ENCODE measurements around the gene TPST1. TPM values are rescaled to one million over a fixed set of nuclear protein-coding genes. Genes with fewer than 3 reads are reported as not detected.

The TPST1 gene
- total RNA-seq, 4 donors from 2014 or later: 21.0 to 97.0 (median 34.8) TPM

GRCh38 chr7:66237906-66238772 lies 33.0 kb downstream of the TPST1 start:
- Histone ChIP-seq H3K9me3 (no peaks in the 10 kb centered on the region), H3K27ac (peak overlapping the region; percentile 66 to 83), H3K27me3 (no peaks in the 10 kb centered on the region), H3K4me3 (no peak overlapping the region), H3K4me1 (peaks cover 4 to 6% of the 10 kb centered on the region in 2 donors), H3K36me3 (no peaks in the 10 kb centered on the region)
- intact Hi-C loops (cut with DNase I; ENCODE audit: low total_unique reads): no loop called here
- DNase-seq: no peak
- TF ChIP-seq POLR2A (IDR thresholded peaks at IDR 0.05): no peak
- TF ChIP-seq, protein P1, sequence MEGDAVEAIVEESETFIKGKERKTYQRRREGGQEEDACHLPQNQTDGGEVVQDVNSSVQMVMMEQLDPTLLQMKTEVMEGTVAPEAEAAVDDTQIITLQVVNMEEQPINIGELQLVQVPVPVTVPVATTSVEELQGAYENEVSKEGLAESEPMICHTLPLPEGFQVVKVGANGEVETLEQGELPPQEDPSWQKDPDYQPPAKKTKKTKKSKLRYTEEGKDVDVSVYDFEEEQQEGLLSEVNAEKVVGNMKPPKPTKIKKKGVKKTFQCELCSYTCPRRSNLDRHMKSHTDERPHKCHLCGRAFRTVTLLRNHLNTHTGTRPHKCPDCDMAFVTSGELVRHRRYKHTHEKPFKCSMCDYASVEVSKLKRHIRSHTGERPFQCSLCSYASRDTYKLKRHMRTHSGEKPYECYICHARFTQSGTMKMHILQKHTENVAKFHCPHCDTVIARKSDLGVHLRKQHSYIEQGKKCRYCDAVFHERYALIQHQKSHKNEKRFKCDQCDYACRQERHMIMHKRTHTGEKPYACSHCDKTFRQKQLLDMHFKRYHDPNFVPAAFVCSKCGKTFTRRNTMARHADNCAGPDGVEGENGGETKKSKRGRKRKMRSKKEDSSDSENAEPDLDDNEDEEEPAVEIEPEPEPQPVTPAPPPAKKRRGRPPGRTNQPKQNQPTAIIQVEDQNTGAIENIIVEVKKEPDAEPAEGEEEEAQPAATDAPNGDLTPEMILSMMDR (IDR thresholded peaks at IDR 0.05): no peak

DNA sequence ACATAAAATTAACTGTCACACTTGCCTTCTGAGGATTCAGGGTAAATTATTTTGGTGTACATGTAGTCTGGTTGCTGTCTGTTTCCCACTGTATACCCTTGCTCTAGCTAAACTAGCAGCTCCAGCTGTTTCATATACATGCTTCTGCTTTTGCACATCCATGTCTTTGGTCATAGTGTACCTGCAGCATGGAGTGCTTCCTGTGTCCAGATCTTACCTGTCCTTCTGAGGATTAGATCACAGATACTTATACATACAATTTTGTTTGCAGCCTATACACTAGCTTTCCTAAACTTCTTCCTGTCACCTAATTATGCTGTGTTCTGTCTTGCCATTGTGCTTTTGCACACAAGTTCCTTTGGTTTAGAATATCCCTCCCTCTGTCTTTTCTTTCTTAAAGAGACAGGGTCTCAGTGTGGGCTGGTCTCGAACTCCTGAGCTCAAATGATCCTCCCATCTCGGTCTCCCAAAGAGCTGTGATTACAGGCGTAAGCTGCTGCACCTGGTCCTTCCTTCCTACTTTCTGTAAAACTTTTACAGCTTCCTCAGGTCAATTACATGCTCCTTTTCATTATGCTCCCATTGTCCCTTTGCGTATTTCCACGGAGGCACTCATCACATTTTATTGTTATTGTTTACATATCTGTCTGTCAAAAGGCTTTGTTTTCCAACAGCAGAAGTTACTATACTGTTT lies 33.8 kb downstream of the TPST1 start:
- H3K27me3 ChIP-seq: no peaks in the 10 kb centered on the region
- no peak overlapping the region for H3K4me3 ChIP-seq
- no peaks in the 10 kb centered on the region for H3K36me3 ChIP-seq
- no peaks in the 10 kb centered on the region for H3K9me3 ChIP-seq
- peaks cover 4 to 6% of the 10 kb centered on the region in 2 donors for H3K4me1 ChIP-seq
- no peak for DNase-seq
- intact Hi-C loops (cut with DNase I; ENCODE audit: low total_unique reads): no loop called here
- TF ChIP-seq POLR2A (IDR thresholded peaks at IDR 0.05): no peak
- TF ChIP-seq, protein P1 (IDR thresholded peaks at IDR 0.05): no peak
- peak overlapping the region; percentile 66 to 83 for H3K27ac ChIP-seq

GRCh38 chr7:66239467-66239856 lies 34.3 kb downstream of the TPST1 start:
- Histone ChIP-seq H3K27me3 (no peaks in the 10 kb centered on the region), H3K9me3 (no peaks in the 10 kb centered on the region), H3K4me1 (peaks cover 4 to 6% of the 10 kb centered on the region in 2 donors), H3K27ac (peak overlapping the region; percentile 66 to 83), H3K4me3 (no peak overlapping the region), H3K36me3 (no peaks in the 10 kb centered on the region)
- intact Hi-C loops (cut with DNase I; ENCODE audit: low total_unique reads): no loop called here
- DNase-seq: no peak
- TF ChIP-seq POLR2A (IDR thresholded peaks at IDR 0.05): no peak
- TF ChIP-seq, protein P1 (IDR thresholded peaks at IDR 0.05): no peak

DNA sequence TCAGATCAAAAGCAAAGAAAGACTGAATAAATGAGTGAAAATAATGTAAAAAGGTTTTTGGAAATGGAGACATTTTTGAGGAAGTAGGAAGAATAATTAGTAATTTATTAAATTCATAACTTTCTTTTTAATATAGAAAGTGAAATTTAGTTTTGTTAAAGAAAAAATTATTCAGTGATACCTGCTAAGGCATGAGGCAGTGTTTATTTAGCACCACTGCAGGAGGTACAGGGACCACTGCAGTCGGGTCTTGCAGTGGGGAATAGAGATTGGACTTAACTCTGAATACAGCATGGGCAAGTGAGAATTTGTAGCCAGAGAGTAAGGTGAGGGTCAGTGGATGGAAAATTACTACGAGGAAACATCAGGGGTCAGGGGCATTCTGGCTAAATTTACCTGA lies 39.9 kb downstream of the TPST1 start:
- no peak for TF ChIP-seq POLR2A (IDR thresholded peaks at IDR 0.05)
- TF ChIP-seq, protein P1 (IDR thresholded peaks at IDR 0.05): no peak
- no peak for DNase-seq
- H3K4me1 ChIP-seq: no peaks in the 10 kb centered on the region
- H3K27ac ChIP-seq: no peak overlapping the region
- intact Hi-C loops (cut with DNase I; ENCODE audit: low total_unique reads): no loop called here
- H3K36me3 ChIP-seq: no peaks in the 10 kb centered on the region
- no peaks in the 10 kb centered on the region for H3K27me3 ChIP-seq
- no peak overlapping the region for H3K4me3 ChIP-seq
- H3K9me3 ChIP-seq: no peaks in the 10 kb centered on the region
